PFSK-1 (cell line): ENCODE measurements around the gene CHD8.

Source experiments
- FOXP2 ChIP-seq: optimal IDR thresholded peaks from 2 replicates; pipeline ENCODE3; 2011; ENCODE audit warnings: borderline replicate concordance, control low read depth, inconsistent platforms; ENCODE audit not compliant: insufficient read depth; ENCODE audit errors: extremely low read length, extremely low read depth
- POLR2AphosphoS5 ChIP-seq: IDR thresholded peaks from 2 replicates; pipeline ENCODE4 v1.6.1; 2012; ENCODE audit warnings: low read depth, mild to moderate bottlenecking, control low read depth, low read length, moderate library complexity
- REST ChIP-seq, 2 experiments: IDR thresholded peaks; 2 replicates each; pipeline versions ENCODE4 v1.6.1 to v1.8.0; 2011 to 2012; ENCODE audit warnings: low read depth in 2 of 2, low read length in 2 of 2, control low read depth in 1 of 2, inconsistent platforms in 1 of 2, mild to moderate bottlenecking in 1 of 2, moderate library complexity in 1 of 2; ENCODE audit not compliant: insufficient read depth in 1 of 2
- SIN3A ChIP-seq: IDR thresholded peaks from 2 replicates; pipeline ENCODE4 v1.6.1; 2012; ENCODE audit warnings: mild to moderate bottlenecking, low read length, moderate library complexity, borderline replicate concordance; ENCODE audit not compliant: insufficient read depth
- TAF1 ChIP-seq: IDR thresholded peaks from 2 replicates; pipeline ENCODE4 v1.6.1; 2012; ENCODE audit warnings: low read length, control low read depth, borderline replicate concordance; ENCODE audit not compliant: insufficient read depth

CHD8 gene

DNA sequence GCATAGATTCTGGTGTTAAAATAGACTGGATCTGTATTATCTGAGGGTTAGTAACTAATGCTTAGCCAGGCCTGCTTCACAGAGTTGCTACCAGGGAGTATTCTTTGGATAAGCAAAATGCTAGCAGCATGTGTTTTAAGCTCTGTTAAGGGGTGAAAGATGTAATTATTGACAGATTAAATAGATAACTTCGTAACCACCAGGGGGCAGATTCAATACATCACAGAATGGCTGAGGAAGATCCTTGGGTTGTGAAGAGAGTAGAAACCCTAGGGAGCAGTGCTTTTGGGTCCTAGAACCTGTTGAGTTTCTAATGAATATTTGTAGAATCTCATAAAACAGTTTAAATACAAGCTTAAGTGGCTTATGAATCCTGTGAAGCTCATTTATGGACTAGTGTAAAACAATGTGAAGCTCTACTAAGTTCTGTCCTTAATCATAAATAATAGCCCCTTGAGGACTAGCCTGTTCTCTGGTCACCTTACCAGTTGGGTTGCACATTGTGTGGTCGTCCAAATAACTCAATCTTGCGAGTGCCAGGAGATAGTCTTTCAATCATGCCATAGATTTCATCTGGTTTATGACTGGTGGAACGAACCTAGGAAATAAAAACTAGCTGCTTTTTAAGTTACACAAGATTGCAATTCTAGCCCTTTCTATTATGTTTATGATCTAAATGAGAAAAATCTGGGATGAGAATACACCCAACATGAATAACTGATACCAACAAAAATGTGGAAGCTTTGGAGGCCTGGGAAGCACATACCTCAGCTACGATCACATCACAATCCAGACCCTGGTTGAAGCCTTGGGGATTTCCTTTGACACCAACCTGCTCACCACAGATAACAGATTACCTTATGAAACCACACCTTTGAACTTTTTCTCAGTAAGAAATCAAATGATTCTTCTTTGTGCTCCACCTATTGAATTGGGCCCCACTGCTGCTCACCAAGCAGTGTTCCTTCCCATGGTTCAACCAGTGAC is 42.9 kb upstream of the CHD8 start:
- TF ChIP-seq FOXP2, result no peak
- no peak for TF ChIP-seq POLR2AphosphoS5
- TF ChIP-seq REST (IDR thresholded peaks at IDR 0.05; ENCODE audit: insufficient read depth in 1 of 2, low read depth in 2 of 2, low read length in 2 of 2), result no peak
- TF ChIP-seq TAF1, result no peak

DNA sequence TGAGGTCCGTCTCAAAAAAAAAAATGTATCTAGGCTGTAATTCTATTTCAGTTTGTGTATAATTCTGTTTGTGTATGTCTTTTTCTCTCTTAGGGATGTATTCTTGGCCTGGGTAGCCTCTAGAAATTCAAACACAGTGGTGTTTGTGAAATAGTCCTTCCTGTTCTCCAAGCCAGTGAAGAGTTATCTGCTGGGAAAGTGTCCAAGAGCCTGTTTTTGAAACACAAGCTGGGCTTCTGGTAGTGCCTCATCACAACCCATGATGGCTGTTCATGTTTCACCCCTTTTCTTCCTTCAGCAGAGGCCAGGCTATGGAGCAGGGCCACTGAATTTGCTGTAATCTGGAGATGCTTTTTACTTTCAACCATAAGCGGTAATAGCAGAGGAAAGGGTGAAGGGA is 40.5 kb upstream of the CHD8 start:
- TF ChIP-seq SIN3A (no peak), TAF1 (no peak)

GRCh38 chr14:21494902-21495762 is 39.2 kb upstream of the CHD8 start:
- TF ChIP-seq TAF1 (no peak), POLR2AphosphoS5 (no peak), SIN3A (no peak), REST (IDR thresholded peaks at IDR 0.05; ENCODE audit: insufficient read depth in 1 of 2, low read depth in 2 of 2, low read length in 2 of 2) (no peak)

DNA sequence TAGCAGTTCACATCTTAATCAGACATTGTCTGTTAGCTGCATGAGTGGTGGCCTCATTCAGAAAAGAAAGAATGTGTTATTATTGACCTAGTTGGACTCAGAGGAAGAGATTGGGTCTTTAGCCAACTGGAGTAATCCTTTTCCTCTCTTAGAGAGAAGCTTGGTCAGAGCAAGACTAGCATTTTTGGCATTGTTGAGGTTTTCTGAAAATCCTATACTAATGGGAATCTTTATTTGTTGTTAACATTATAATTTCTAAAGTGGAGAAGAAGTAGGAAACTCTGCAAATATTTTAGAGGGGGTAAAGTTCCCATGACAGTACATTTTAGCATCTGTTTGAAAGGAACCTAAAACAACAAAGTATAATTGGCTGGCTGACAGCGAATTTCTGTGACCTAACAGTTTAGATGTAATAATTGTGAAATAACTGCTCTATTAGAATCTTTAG is 30.7 kb upstream of the CHD8 start:
- TF ChIP-seq FOXP2, result no peak

GRCh38 chr14:21476925-21477681 is 21.2 kb upstream of the CHD8 start, which contains the start of the genes RAB2B and TOX4:
TSS of gene RAB2B (minus strand) at chr14:21476959. CDS start at chr14:21476872, 87 bp downstream.
TSS of gene TOX4 (plus strand) at chr14:21477195. CDS start at chr14:21477279, 84 bp downstream.
- TF ChIP-seq SIN3A, result no peak
- peak; percentile 71 for TF ChIP-seq POLR2AphosphoS5

DNA sequence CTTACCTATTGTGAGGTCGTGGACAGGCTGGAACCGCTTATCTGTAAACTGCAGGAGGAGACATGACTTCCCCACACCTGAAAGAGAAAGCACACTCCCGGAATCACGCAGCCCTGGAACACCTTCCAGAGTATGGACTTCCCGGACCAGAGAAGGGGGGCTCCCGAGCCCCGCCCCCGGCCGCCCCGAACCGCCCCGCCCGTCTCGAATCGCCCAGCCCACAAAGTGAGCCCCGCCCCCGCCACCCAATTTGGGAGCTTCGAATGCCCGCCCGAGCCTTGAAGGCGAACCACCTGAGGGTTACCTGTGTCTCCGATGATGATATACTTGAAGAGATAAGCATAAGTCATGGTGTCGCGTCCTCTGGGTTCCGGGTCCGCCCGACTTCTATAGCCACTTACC is 20.6 kb upstream of the CHD8 start:
- 0 out of 2 replicates have a peak, but pooled peaks have one; percentile 10 for TF ChIP-seq TAF1
- no peak for TF ChIP-seq FOXP2

DNA sequence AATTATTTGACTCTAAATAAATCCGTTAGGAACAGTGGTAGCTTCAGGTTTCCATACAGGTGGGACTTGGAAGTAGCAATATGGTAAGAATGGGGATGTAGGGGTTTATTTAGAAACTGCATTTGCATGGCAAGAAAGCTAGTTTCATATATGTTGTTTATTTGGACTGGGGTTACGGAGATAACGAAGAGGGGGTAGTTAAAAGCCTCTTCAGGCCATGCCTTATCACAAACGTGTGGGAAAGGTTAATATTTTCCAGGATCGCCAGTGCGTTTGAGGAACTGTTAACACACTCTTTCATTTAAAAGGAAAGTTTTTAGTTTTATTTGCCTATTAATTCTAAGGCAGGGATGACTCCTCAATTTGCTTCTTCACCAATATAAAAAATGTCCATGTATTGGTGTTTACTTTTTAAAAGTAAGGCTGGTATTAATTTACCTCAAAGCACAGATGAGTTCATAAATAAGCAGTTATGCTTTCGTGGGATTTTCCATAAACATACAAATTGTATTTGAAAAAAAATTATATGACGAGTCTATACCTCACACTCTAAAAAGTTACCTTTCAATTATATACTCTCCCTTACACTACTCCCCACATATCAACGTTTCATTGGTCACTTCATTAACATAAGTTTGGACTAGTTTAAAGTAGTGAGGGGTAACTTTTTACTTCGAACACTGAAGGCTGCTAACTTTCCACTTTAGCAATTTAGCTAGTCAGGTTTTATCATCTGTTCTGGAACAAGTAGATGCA is 20.0 kb upstream of the CHD8 start:
- no peak for TF ChIP-seq POLR2AphosphoS5
- TF ChIP-seq SIN3A, result no peak
- TF ChIP-seq REST (IDR thresholded peaks at IDR 0.05; ENCODE audit: insufficient read depth in 1 of 2, low read depth in 2 of 2, low read length in 2 of 2), result no peak
